ENCODE results near the gene ATXN7L1.

DNA sequence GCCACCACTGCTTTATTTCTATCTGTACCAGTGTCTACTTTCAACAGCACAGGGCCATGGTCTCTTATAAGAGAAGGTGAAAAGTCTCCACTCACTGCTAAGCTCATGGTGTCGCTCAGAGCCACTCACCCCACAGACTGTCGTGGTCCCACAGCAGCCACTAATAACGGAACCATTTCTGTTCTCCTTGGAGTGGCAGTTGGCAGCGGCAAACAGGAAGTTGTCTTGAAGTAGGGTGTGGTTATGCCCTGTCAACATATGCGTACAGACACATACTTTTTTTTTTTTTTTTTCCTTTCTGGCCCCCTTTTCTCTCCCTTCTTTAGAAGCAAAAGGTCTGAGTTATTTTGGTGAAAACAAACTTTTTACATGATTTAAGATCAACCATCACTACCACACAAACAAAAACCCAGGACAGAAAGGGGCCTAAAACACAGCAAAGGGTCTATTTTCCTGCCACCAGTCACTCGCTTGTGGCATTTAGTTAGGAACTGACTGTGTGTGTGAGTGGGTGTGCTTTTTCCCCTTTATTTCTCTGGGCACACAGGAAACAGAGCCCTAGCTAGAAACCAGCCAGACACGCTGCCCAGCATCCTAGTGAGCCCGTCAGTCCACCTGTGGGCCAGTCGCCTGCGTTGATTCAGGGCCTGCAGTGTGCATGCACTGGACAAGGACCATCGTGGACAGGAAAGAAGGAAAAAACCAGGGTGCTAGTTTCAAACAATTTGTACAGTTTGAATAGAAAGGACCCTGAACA, 198.4 kb downstream of the ATXN7L1 start:
- TF ChIP-seq, protein P1, sequence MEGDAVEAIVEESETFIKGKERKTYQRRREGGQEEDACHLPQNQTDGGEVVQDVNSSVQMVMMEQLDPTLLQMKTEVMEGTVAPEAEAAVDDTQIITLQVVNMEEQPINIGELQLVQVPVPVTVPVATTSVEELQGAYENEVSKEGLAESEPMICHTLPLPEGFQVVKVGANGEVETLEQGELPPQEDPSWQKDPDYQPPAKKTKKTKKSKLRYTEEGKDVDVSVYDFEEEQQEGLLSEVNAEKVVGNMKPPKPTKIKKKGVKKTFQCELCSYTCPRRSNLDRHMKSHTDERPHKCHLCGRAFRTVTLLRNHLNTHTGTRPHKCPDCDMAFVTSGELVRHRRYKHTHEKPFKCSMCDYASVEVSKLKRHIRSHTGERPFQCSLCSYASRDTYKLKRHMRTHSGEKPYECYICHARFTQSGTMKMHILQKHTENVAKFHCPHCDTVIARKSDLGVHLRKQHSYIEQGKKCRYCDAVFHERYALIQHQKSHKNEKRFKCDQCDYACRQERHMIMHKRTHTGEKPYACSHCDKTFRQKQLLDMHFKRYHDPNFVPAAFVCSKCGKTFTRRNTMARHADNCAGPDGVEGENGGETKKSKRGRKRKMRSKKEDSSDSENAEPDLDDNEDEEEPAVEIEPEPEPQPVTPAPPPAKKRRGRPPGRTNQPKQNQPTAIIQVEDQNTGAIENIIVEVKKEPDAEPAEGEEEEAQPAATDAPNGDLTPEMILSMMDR (conservative IDR thresholded peaks at IDR 0.05; ENCODE audit: low read length) = no peak
- no peak for TF ChIP-seq EZH2phosphoT487 (IDR thresholded peaks at IDR 0.05; ENCODE audit: borderline replicate concordance, low read depth, low read length)

Measured in OCI-LY7 (cell line).